Uterus (tissue), 4 donors: ENCODE results near the gene ZHX3. TPM values are rescaled to one million over a fixed set of nuclear protein-coding genes. Genes with fewer than 3 reads are reported as not detected.
A peak's percentile ranks its signal among the peaks of the same experiment; 100 is the strongest.

Experiments
- DNase-seq, 2 donors: peaks; one replicate each; pipeline ENCODE4 v3.0.0-alpha.2; 2019 to 2020
- H3K27ac ChIP-seq, 2 donors: fragments of 200-600 bp; sonication (generic); 1 replicate in 1 of 2; 2 replicates in 1 of 2; pipeline ENCODE4 v1.5.1; 2016 to 2018
- H3K27me3 ChIP-seq, 2 donors: fragments of 200-600 bp; sonication (generic); one replicate each; pipeline ENCODE4 v1.5.1; 2018 to 2019; ENCODE audit warnings: control low read depth in 1 of 2
- H3K36me3 ChIP-seq, 2 donors: fragments of 200-600 bp; sonication (generic); one replicate each; pipeline ENCODE4 v1.5.1; 2019; ENCODE audit warnings: control low read depth in 1 of 2
- H3K4me1 ChIP-seq, 2 donors: fragments of 200-600 bp; sonication (generic); one replicate each; pipeline ENCODE4 v1.5.1; 2018 to 2019; ENCODE audit warnings: control low read depth in 1 of 2
- H3K4me3 ChIP-seq, 2 donors: fragments of 200-600 bp; sonication (generic); 1 replicate in 1 of 2; 2 replicates in 1 of 2; pipeline ENCODE4 v1.5.1; 2018 to 2019; ENCODE audit warnings: mild to moderate bottlenecking in 1 of 2
- H3K9me3 ChIP-seq, 2 donors: fragments of 200-600 bp; sonication (generic); one replicate each; pipeline ENCODE4 v1.5.1; 2019; ENCODE audit warnings: control low read depth in 1 of 2
- POLR2A ChIP-seq, 2 donors: fragments of 450-650 bp; IDR thresholded peaks; one replicate each; pipeline ENCODE4 v1.6.1; 2016; ENCODE audit warnings: antibody characterized with exemption in 2 of 2, mild to moderate bottlenecking in 1 of 2, moderate library complexity in 1 of 2
- intact Hi-C: fragments of 100-400 bp; cut with DNase I; formaldehyde crosslinking; loops from one replicate; pipeline ENCODE4 v1.15.1; 2023; ENCODE audit warnings: low total_unique reads
- total RNA-seq, 4 donors: library from RNA; depleted of rRNA in 3 of 4; stranded (reverse); fragments of >200 nt in 3 of 4; gene quantifications; one replicate each; pipeline versions ENCODE4 v1.1.0 to v1.2.4, GENCODE V29; 2014 to 2023
- TF ChIP-seq, protein P1 (sequence below), 4 experiments: fragments of 200-600 bp in 2 of 4; fragments of 450-650 bp in 2 of 4; sonication (generic) in 2 of 4; IDR thresholded peaks; one replicate each; pipeline ENCODE4 v1.5.1; 2016 to 2019; ENCODE audit warnings: antibody characterized with exemption in 4 of 4, mild to moderate bottlenecking in 2 of 4, moderate library complexity in 1 of 4
- donor health status: DM: yes; HTN: yes; CAD: no.

The ZHX3 gene
- total RNA-seq, 4 donors from 2014 or later, result 18.7 to 85.2 (median 25.0) TPM

DNA sequence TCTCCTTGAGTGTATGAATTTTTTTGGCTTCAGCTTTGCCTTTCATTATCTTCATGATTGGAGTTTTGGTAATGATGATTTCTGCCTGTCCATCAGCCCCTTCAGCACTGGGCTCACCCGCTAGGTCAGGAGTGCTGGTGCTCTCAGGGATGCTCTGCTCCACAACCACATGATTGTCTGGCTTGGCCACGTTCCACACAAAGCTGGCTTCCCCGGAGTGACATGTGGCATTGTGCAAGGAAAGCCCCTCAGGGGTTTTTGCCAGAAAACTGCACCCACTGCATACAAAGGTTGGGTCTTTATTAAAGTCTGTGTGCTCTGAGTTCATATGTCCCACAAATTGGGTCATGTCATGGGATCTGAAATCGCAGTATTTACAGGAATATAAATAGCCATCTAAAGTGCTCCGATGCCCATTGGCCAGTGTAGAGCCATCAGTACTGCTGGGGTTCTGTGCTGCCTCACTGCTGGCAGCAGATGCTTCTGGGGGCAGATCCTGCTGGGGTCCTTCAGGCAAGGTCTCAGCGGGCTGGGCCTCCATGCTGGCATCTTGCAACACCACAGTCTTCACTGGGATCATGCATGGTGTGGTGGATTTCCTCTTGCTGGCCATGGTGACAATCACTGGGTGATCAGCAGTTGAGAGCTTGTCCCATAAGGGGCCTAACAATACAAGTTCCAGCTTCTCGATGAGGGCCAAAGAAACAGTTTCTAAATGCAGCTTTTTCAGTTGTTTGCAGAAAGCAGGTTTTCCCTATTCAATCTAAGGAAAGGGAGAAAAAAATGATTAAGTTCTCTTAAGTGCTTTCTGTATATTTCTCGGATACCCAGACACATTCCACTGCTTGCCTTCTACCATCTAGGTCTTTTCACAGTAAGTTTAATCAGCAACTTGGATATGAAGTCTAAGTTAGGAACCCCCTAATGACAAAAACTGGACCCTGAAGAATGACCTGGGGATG lies 112.9 kb downstream of the ZHX3 start:
- DNase-seq, result no peak
- intact Hi-C loops, result no loop called here
- no peaks in the 10 kb centered on the region for H3K4me1 ChIP-seq
- H3K36me3 ChIP-seq, result no peaks in the 10 kb centered on the region
- H3K27ac ChIP-seq, result no peak overlapping the region
- TF ChIP-seq, protein P1, sequence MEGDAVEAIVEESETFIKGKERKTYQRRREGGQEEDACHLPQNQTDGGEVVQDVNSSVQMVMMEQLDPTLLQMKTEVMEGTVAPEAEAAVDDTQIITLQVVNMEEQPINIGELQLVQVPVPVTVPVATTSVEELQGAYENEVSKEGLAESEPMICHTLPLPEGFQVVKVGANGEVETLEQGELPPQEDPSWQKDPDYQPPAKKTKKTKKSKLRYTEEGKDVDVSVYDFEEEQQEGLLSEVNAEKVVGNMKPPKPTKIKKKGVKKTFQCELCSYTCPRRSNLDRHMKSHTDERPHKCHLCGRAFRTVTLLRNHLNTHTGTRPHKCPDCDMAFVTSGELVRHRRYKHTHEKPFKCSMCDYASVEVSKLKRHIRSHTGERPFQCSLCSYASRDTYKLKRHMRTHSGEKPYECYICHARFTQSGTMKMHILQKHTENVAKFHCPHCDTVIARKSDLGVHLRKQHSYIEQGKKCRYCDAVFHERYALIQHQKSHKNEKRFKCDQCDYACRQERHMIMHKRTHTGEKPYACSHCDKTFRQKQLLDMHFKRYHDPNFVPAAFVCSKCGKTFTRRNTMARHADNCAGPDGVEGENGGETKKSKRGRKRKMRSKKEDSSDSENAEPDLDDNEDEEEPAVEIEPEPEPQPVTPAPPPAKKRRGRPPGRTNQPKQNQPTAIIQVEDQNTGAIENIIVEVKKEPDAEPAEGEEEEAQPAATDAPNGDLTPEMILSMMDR (IDR thresholded peaks at IDR 0.05), result no peak
- TF ChIP-seq POLR2A (IDR thresholded peaks at IDR 0.05), result no peak
- no peaks in the 10 kb centered on the region for H3K9me3 ChIP-seq
- no peak overlapping the region for H3K4me3 ChIP-seq
- no peaks in the 10 kb centered on the region for H3K27me3 ChIP-seq

- Histone ChIP-seq H3K27ac (no peak overlapping the region), H3K4me3 (no peak overlapping the region), H3K9me3 (peaks cover 0 to 7% of the 10 kb centered on the region in 2 donors), H3K27me3 (no peaks in the 10 kb centered on the region), H3K4me1 (no peaks in the 10 kb centered on the region), H3K36me3 (no peaks in the 10 kb centered on the region)
- intact Hi-C loops, result no loop called here
- no peak for DNase-seq
- no peak for TF ChIP-seq POLR2A (IDR thresholded peaks at IDR 0.05)
- TF ChIP-seq, protein P1 (IDR thresholded peaks at IDR 0.05), result no peak
These were observed 113.9 kb downstream of the ZHX3 start for GRCh38 chr20:41203660-41204059.

DNA sequence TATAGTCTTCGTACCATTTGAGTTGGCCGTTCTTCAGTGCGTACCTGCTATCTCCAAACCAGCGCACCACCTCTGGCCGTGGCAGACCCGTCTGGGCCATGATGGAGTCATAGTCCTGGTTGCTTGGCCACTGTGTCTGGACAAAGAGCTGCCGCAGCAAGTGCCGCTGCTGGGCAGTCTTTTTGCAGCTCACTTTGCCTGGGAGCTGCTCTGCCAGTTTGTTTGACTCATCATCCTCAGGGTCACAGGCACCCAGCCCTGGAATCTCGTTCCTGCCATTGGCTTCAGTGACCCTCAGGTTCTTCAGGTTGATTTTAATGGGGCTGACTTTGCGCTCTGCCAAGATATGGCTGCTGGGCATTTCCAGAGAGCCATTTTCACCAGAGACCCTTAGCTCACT lies 115.1 kb downstream of the ZHX3 start:
- TF ChIP-seq, protein P1 (IDR thresholded peaks at IDR 0.05), result no peak
- H3K9me3 ChIP-seq, result peaks cover 0 to 10% of the 10 kb centered on the region in 2 donors
- no peaks in the 10 kb centered on the region for H3K4me1 ChIP-seq
- H3K36me3 ChIP-seq, result no peaks in the 10 kb centered on the region
- intact Hi-C loops, result no loop called here
- no peak overlapping the region for H3K27ac ChIP-seq
- no peaks in the 10 kb centered on the region for H3K27me3 ChIP-seq
- DNase-seq, result no peak
- no peak overlapping the region for H3K4me3 ChIP-seq

GRCh38 chr20:41201760-41202159 lies 115.8 kb downstream of the ZHX3 start:
- Histone ChIP-seq H3K27ac (no peak overlapping the region), H3K4me3 (no peak overlapping the region), H3K9me3 (peaks cover 0 to 10% of the 10 kb centered on the region in 2 donors), H3K27me3 (no peaks in the 10 kb centered on the region), H3K36me3 (no peaks in the 10 kb centered on the region), H3K4me1 (no peaks in the 10 kb centered on the region)
- intact Hi-C loops, result no loop called here
- TF ChIP-seq, protein P1 (IDR thresholded peaks at IDR 0.05), result no peak
- TF ChIP-seq POLR2A (IDR thresholded peaks at IDR 0.05), result no peak
- DNase-seq, result no peak

DNA sequence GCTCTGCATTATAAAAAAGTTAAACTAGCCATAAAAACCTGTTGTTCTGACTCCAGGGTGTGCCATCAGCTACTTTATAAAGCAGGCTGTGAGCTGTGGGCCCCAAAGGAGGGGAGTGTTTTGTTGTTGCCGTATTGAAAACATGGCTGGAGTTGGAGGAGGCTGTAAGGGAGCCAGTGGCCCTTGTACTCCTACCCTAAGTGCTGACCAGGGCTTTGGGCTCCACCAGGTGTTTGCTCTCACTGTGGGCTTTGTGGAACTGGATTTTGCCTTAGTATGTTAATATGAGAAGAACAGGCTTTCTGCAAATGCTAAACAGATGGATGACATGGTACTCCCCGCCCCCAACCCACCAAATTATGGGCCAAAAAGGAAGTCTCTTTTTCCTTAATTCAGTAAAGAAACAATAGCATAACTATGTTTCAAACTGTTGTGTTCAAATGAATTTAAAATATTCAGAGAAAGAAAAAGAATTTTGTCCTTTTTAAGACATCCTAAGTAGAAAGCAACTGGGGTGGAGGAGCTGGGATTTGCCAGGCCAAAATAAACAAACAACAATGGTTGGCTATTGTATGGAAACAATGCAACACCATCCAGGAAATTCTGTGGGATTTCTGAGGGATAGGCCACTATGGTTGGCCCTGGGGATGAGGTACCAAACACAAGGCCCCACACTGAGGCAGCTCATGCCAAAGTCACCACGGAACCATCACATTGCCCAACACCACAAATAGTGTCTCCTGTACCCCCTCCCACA lies 116.9 kb downstream of the ZHX3 start:
- Histone ChIP-seq H3K4me1 (no peaks in the 10 kb centered on the region), H3K27ac (peak overlapping the region in 1 of 2 donors; percentile 18), H3K9me3 (peaks cover 0 to 10% of the 10 kb centered on the region in 2 donors), H3K27me3 (no peaks in the 10 kb centered on the region), H3K36me3 (no peaks in the 10 kb centered on the region), H3K4me3 (no peak overlapping the region)
- no peak for DNase-seq
- TF ChIP-seq, protein P1 (IDR thresholded peaks at IDR 0.05), result no peak
- TF ChIP-seq POLR2A (IDR thresholded peaks at IDR 0.05), result no peak
- intact Hi-C loops, result no loop called here
